PC-9 (cell line): Measurements from ENCODE around the gene IL21.

ENCODE experiments used
- EZH2 ChIP-seq: fragments of 200-600 bp; sonication (generic); IDR thresholded peaks from 2 replicates; pipeline ENCODE4 v1.8.0; 2017; ENCODE audit warnings: antibody characterized with exemption, low read depth
- TF ChIP-seq, protein P1 (sequence below): fragments of 200-600 bp; sonication (generic); conservative IDR thresholded peaks from 2 replicates; pipeline ENCODE4 v1.6.1; 2017; ENCODE audit warnings: mixed run types, antibody characterized with exemption, mild to moderate bottlenecking, moderate library complexity

GRCh38 chr4:122669911-122670738 lies 49.3 kb upstream of the IL21 start:
- TF ChIP-seq, protein P1, sequence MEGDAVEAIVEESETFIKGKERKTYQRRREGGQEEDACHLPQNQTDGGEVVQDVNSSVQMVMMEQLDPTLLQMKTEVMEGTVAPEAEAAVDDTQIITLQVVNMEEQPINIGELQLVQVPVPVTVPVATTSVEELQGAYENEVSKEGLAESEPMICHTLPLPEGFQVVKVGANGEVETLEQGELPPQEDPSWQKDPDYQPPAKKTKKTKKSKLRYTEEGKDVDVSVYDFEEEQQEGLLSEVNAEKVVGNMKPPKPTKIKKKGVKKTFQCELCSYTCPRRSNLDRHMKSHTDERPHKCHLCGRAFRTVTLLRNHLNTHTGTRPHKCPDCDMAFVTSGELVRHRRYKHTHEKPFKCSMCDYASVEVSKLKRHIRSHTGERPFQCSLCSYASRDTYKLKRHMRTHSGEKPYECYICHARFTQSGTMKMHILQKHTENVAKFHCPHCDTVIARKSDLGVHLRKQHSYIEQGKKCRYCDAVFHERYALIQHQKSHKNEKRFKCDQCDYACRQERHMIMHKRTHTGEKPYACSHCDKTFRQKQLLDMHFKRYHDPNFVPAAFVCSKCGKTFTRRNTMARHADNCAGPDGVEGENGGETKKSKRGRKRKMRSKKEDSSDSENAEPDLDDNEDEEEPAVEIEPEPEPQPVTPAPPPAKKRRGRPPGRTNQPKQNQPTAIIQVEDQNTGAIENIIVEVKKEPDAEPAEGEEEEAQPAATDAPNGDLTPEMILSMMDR: no peak
- no peak for TF ChIP-seq EZH2
